NT2/D1 (cell line): Measurements from ENCODE around the gene LYAR.

Experiments used
- SUZ12 ChIP-seq: IDR thresholded peaks from 2 replicates; pipeline ENCODE4 v1.6.1; 2011; ENCODE audit not compliant: insufficient read length, insufficient read depth; ENCODE audit errors: extremely low read depth
- YY1 ChIP-seq: IDR thresholded peaks from 2 replicates; pipeline ENCODE4 v1.6.1; 2011; ENCODE audit not compliant: insufficient read length, insufficient read depth
- ZNF274 ChIP-seq: IDR thresholded peaks from 2 replicates; pipeline ENCODE4 v1.6.1; 2011; ENCODE audit warnings: mild to moderate bottlenecking, low read depth, low read length

DNA sequence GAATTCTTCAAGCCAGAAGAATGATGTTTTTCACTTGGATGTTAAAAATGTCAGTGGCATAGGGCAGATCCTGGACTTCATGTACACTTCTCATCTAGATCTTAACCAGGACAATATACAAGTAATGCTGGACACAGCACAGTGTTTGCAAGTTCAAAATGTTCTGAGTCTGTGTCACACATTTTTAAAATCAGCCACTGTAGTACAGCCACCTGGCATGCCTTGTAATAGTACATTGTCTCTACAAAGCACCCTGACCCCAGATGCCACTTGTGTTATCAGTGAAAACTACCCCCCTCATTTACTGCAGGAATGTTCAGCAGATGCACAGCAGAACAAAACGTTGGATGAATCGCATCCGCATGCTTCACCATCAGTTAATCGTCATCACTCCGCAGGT is 12.0 kb upstream of the LYAR start:
- no peak for TF ChIP-seq YY1
- TF ChIP-seq ZNF274, result no peak
- TF ChIP-seq SUZ12, result no peak
